GM18870 (cell line): ENCODE measurements around the gene BPTF.
"Not testable (repeated sequence)": the region's sequence is repeated elsewhere in the genome, so short reads cannot be mapped to it uniquely, and the experiment has no call there.

Experiments
- ATAC-seq: cut with Tn5 transposase; IDR thresholded peaks from one replicate; pipeline ENCODE4 v1.9.1; 2021; ENCODE audit warnings: moderate library complexity; ENCODE audit not compliant: unreplicated experiment

Gene BPTF

DNA sequence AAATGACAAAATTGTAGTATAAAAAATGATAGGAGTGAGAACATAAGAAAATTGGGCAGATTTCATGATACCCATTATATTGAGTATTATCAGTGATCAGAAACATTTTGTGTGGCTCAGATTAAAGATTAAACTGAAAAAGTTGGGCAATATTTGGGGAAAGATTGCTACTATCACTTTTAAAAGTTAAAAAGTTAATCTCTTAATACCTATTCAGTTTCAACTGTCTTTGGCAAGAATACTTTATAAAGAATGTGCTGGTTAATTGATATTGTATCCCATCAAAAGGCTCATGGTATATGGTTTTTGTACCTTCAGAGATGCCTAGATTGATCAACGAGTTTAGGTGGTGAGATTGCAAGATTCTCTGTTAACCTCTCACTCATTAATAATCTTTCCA is 55.8 kb downstream of the BPTF start:
- ATAC-seq: no peak

DNA sequence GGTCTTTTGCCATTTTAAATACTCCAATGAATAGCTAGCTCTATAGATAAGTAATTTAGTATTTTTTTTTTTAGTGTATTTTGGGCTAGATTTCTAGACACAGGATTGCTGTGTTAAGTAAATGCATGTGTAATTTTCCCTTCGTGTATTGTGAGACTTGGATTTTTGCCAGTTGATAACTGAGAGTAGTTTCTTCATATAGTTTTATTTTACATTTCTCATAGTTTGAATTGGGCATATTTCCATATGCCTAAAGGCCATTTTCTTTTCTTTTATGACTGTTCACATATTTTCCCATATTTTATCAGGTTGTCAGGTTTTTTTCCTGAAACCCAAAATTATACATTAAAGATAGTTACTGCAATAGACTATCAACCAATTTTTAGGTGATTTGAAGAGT is 59.4 kb downstream of the BPTF start:
- no peak for ATAC-seq

DNA sequence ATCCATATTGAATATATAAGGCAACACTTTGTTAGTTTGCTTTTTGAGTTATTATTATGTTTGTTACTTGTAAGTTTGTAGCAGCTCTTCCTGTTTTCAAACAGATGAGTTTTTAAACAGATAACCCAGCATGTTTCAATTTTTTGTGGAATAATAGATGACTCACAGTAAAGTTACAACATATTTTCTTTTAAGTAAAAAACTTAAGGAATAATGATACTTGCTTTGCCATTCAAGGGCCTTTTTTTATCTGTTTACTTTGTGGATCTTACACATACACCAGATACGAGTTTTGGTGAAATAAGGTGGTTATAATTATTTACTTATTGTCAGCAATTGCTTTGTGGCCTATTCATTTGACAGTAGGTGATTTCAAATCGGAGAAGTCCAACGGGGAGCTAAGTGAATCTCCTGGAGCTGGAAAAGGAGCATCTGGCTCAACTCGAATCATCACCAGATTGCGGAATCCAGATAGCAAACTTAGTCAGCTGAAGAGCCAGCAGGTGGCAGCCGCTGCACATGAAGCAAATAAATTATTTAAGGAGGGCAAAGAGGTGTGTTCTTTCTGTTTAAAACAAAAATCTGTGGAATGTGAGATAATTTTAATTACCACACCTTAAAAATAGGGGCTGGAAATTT is 66.3 kb downstream of the BPTF start:
- no peak for ATAC-seq

DNA sequence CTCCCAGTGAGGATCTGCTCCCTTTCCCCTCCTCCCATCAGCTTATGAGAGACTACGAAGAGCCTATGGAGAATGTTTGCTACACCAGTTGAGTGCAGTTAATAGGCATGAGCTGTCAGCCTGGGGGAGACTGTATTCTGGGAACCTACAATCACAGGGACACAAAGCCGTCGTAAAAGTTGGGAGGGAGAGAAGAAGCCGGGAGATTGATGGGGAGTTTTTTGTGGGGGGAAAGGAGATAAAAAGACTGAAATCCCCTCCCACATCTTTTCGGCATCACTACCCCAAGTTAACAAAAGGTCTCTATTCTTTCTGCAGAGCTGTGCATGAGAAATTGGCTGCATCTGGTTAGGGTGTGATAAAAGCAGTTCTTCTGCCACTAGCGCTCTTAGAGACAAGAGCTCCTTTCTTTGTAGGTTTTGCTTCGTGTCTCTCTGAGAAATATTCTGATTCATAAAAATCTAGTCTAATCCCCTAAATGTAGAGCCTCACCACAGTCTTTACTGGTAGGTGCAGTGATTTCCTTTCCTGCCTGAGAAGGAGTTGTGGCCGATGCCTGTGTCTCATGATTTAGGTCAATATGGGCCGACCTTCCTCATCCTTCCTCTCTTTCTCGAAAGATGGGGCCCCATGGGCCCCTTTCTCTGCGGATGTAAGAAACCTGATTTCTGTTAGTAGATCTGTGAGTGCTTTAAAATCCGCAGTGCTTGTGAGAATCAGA is 77.4 kb downstream of the BPTF start:
- no peak for ATAC-seq

DNA sequence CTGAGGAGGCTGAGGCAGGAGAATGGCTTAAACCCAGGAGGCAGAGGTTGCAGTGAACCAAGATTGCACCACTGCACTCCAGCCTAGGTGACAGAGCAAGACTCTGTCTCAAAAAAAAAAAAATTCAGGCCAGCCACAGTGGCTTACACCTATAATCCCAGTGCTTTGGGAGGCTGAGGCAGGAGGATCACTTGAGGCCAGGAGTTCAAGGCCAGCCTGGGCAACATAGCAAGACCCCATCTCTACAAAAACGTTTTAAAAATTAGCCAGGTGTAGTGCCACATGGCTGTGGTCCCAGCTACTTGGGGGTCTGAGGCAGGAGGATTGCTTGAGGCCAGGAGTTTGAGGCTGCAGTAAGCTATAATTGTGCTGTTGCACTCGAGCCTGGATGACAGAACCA is 80.0 kb downstream of the BPTF start:
- not testable (repeated sequence) for ATAC-seq

GRCh38 chr17:67910117-67910803 is 85.0 kb downstream of the BPTF start:
- not testable (repeated sequence) for ATAC-seq

- ATAC-seq: no peak
Observed at GRCh38 chr17:67911059-67911782, 85.9 kb downstream of the BPTF start.

GRCh38 chr17:67912088-67912487 is 86.8 kb downstream of the BPTF start:
- no peak for ATAC-seq

DNA sequence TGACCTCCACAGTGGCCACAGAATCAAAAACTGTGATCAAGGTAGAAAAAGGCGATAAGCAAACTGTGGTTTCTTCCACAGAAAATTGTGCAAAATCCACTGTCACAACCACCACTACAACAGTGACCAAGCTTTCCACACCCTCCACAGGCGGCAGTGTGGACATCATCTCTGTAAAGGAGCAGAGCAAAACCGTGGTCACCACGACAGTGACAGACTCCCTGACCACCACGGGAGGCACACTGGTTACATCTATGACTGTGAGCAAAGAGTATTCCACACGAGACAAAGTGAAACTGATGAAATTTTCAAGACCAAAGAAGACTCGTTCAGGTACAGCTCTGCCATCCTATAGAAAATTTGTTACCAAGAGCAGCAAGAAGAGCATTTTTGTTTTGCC is 87.4 kb downstream of the BPTF start:
- ATAC-seq: no peak

DNA sequence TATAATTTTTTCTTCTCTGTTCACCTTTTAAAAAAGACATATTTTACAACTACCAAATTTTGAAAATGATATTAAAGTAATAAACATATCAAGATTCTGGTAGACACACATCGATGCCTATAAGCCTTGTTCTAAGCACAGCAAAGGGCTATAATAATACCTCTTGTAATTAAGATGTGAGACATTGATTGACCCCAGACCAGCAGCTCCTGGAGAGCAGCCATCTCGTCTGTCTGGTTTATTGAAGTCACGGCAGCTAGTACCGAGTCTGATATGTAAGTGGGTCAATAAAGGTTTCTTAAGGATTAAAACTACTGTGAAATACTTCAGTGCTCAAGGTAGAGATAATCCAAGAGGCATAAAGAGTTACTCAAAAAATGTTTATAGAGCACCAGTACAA is 94.9 kb downstream of the BPTF start:
- ATAC-seq: no peak

DNA sequence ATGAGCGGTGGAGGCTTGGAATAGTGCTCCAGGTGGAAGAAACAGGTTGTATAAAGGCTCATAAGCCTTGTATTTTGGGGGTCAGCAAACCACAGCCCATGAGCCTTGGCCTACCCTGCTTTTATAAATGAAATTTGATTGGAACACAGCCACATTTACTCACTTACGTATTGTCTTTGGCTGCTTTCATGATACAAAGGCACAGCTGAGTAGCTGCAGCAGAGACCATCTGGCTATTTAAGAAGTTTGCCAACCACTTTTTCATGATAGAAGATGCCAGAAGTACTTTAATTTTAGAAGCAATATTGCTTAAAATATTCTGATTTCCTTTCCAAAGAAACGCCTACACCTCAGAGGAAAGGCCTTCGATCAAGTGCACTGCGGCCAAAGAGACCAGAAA is 97.2 kb downstream of the BPTF start:
- no peak for ATAC-seq

DNA sequence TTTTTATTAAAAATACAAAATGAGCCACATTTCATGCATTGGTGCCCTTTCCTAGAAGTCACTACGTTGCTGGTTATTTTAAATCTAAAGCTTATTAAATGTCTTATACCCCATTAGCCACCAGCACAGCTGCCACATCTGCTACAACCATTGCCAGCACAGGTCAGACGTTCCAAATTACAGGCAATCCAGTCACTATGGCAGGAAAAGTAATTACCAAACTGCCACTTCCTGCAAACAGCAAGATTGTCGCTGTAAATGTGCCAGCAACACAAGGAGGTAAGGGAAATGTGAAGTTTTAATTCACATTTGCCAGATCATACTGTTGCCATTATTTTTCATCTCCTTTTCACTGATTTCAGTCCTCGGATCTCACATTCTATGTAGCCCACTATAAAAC is 103.5 kb downstream of the BPTF start:
- ATAC-seq: not testable (repeated sequence)

GRCh38 chr17:67931227-67931626 is 105.9 kb downstream of the BPTF start:
- no peak for ATAC-seq

- ATAC-seq: no peak
Observed at GRCh38 chr17:67942810-67943209, 117.5 kb downstream of the BPTF start.

DNA sequence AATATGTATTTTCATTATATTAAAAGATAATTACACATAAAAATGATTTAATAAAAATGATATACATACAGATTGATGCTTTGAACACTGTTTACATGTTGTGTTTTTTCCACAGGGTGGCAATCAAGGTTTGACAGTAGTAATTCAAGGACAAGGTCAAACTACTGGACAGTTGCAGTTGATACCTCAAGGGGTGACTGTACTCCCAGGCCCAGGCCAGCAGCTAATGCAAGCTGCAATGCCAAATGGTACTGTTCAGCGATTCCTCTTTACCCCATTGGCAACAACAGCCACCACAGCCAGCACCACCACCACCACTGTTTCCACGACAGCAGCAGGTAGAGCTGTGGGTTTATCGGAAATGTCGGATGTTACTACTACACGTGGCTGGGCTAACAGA is 118.7 kb downstream of the BPTF start:
- no peak for ATAC-seq

DNA sequence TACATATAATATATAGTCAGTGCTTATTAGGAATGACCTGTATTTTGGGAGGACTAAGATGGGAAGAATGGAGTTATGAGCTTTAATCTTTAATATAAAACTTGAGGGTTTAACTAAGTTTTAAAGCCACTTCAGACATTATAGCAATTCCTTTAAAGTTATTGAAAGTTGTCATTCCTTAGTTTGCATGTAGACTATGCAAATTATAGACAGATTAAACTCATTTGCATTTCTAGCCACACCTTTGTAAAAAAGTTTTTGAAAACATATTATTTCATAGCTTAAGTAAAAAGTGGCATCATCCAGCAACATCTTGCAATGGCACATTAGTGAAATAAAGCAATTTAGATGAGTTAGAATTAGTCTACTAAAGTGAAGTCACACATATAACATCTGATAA is 121.2 kb downstream of the BPTF start:
- no peak for ATAC-seq

GRCh38 chr17:67947325-67947813 is 122.1 kb downstream of the BPTF start:
- no peak for ATAC-seq

GRCh38 chr17:67950945-67951344 is 125.6 kb downstream of the BPTF start:
- no peak for ATAC-seq

GRCh38 chr17:67959510-67959909 is 134.2 kb downstream of the BPTF start:
- ATAC-seq: no peak

- not testable (repeated sequence) for ATAC-seq
Observed at GRCh38 chr17:67960276-67960675, 135.0 kb downstream of the BPTF start.

DNA sequence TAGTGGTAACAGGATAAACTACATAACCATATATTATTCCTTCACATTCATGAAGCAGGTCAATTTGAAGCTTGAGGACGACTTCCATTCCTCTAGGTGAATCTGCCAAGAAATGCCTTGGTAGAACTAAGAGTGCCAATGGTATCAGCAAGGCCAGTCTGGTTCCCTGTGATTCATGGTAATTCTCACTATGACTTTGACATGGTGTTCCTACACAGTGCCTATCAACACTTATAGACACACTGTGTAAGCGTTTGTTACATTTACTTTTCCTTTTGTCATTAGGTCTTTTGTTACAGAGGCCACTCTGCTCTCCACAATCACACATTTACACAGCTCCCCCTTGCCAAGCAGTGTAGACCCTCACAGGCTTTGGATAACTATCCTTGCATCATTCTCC is 136.9 kb downstream of the BPTF start:
- ATAC-seq: not testable (repeated sequence)
